Measurements from ENCODE around the gene NOS1AP. TPM values are rescaled to one million over a fixed set of nuclear protein-coding genes. Genes with fewer than 3 reads are reported as not detected.

The NOS1AP gene
- polyA plus RNA-seq, 3 donors, result 0.12 TPM; not detected in 2

GRCh38 chr1:162136760-162137159 is 67.3 kb downstream of the NOS1AP start:
- intact Hi-C loops (cut with micrococcal nuclease), result no loop called here
- peaks cover 2 to 7% (median 5%) of the 10 kb centered on the region in 3 donors for H3K27me3 Mint-ChIP-seq (ENCODE audit: low read depth in 3 of 3)
- no peak for TF ChIP-seq CTCF (IDR thresholded peaks at IDR 0.05)
- H3K36me3 ChIP-seq (replicated peaks in 1 of 2; ENCODE audit: control insufficient read depth in 1 of 2, insufficient read depth in 2 of 2, low read length in 2 of 2), result no peaks in the 10 kb centered on the region
- H3K9me3 ChIP-seq (replicated peaks in 1 of 2; ENCODE audit: control insufficient read depth in 1 of 2, insufficient read depth in 1 of 2, low read length in 2 of 2), result no peaks in the 10 kb centered on the region
- H3K4me3 ChIP-seq (replicated peaks in 1 of 3; ENCODE audit: low read depth in 2 of 3, low read length in 3 of 3), result no peak overlapping the region
- no peak overlapping the region for H3K9ac ChIP-seq (ENCODE audit: insufficient read depth, low read length, poor library complexity, severe bottlenecking)
- peaks cover 4% of the 10 kb centered on the region for H3K4me1 Mint-ChIP-seq
- no peaks in the 10 kb centered on the region for H3K9me3 Mint-ChIP-seq
- no peaks in the 10 kb centered on the region for H3K27me3 ChIP-seq (ENCODE audit: control insufficient read depth in 2 of 2, insufficient read depth in 2 of 2, low read length in 2 of 2)
- DNase-seq, result no peak
- no peak overlapping the region for H2AFZ ChIP-seq (ENCODE audit: insufficient read depth, low read depth, low read length, poor library complexity, severe bottlenecking)
- no peaks in the 10 kb centered on the region for H4K20me1 ChIP-seq (ENCODE audit: insufficient read depth, low read length)
- H3K4me2 ChIP-seq (replicated peaks; ENCODE audit: extremely low read depth, low read length, poor library complexity, severe bottlenecking), result no peak overlapping the region
- no peaks in the 10 kb centered on the region for H3K4me1 ChIP-seq (ENCODE audit: control insufficient read depth in 1 of 2, insufficient read depth in 2 of 2, low read length in 2 of 2)
- WGBS (ENCODE audit: insufficient coverage), result 83% methylated on average over 3 of the region's 4 CpGs
- no peaks in the 10 kb centered on the region for H3K79me2 ChIP-seq (ENCODE audit: insufficient read depth, low read length)
- H3K27ac ChIP-seq (ENCODE audit: low read depth in 1 of 2, low read length in 2 of 2), result no peak overlapping the region
- no peaks in the 10 kb centered on the region for H3K36me3 Mint-ChIP-seq
- H3K27ac Mint-ChIP-seq, result no peak overlapping the region
- no peak overlapping the region for H3K4me3 Mint-ChIP-seq

- H3K4me3 Mint-ChIP-seq, result no peak overlapping the region
- no peak overlapping the region for H3K27ac ChIP-seq (ENCODE audit: low read depth in 1 of 2, low read length in 2 of 2)
- H3K4me3 ChIP-seq (replicated peaks in 1 of 3; ENCODE audit: low read depth in 2 of 3, low read length in 3 of 3), result no peak overlapping the region
- no peak for TF ChIP-seq CTCF (IDR thresholded peaks at IDR 0.05)
- no peaks in the 10 kb centered on the region for H3K4me1 ChIP-seq (ENCODE audit: control insufficient read depth in 1 of 2, insufficient read depth in 2 of 2, low read length in 2 of 2)
- 90% methylated on average over 6 of the region's 8 CpGs for WGBS (ENCODE audit: insufficient coverage)
- peaks cover 2 to 8% (median 7%) of the 10 kb centered on the region in 3 donors for H3K27me3 Mint-ChIP-seq (ENCODE audit: low read depth in 3 of 3)
- no peak overlapping the region for H2AFZ ChIP-seq (ENCODE audit: insufficient read depth, low read depth, low read length, poor library complexity, severe bottlenecking)
- no peaks in the 10 kb centered on the region for H3K27me3 ChIP-seq (ENCODE audit: control insufficient read depth in 2 of 2, insufficient read depth in 2 of 2, low read length in 2 of 2)
- no peaks in the 10 kb centered on the region for H3K79me2 ChIP-seq (ENCODE audit: insufficient read depth, low read length)
- H3K9me3 Mint-ChIP-seq, result no peaks in the 10 kb centered on the region
- H3K36me3 ChIP-seq (replicated peaks in 1 of 2; ENCODE audit: control insufficient read depth in 1 of 2, insufficient read depth in 2 of 2, low read length in 2 of 2), result no peaks in the 10 kb centered on the region
- no peaks in the 10 kb centered on the region for H3K36me3 Mint-ChIP-seq
- H4K20me1 ChIP-seq (ENCODE audit: insufficient read depth, low read length), result no peaks in the 10 kb centered on the region
- no peaks in the 10 kb centered on the region for H3K9me3 ChIP-seq (replicated peaks in 1 of 2; ENCODE audit: control insufficient read depth in 1 of 2, insufficient read depth in 1 of 2, low read length in 2 of 2)
- H3K9ac ChIP-seq (ENCODE audit: insufficient read depth, low read length, poor library complexity, severe bottlenecking), result no peak overlapping the region
- DNase-seq, result no peak
- H3K4me2 ChIP-seq (replicated peaks; ENCODE audit: extremely low read depth, low read length, poor library complexity, severe bottlenecking), result no peak overlapping the region
- intact Hi-C loops (cut with micrococcal nuclease), result no loop called here
- H3K4me1 Mint-ChIP-seq, result peaks cover 6% of the 10 kb centered on the region
- no peak overlapping the region for H3K27ac Mint-ChIP-seq
Observed at GRCh38 chr1:162137179-162137960, 67.9 kb downstream of the NOS1AP start.
